Measurements from ENCODE around the gene RBL2.

Gene RBL2

GRCh38 chr16:53465606-53466280, 31.5 kb downstream of the RBL2 start:
- Histone ChIP-seq H2AFZ (ENCODE audit: low read length) (no peak overlapping the region), H4K20me1 (ENCODE audit: insufficient read depth, low read length, poor library complexity, severe bottlenecking) (peaks cover 21% of the 10 kb centered on the region), H3K9me3 (ENCODE audit: insufficient read depth, low read depth, low read length) (no peaks in the 10 kb centered on the region), H3K27me3 (ENCODE audit: insufficient read depth, low read length, poor library complexity, severe bottlenecking) (no peaks in the 10 kb centered on the region), H3K4me2 (ENCODE audit: low read depth, low read length, poor library complexity, severe bottlenecking) (no peak overlapping the region), H3F3A (ENCODE audit: low read depth) (no peaks in the 10 kb centered on the region), H3K79me2 (ENCODE audit: insufficient read depth, low read length) (no peaks in the 10 kb centered on the region), H3K4me3 (ENCODE audit: low read length, poor library complexity, severe bottlenecking) (no peak overlapping the region), H3K4me1 (ENCODE audit: insufficient read depth, low read length, poor library complexity, severe bottlenecking) (no peaks in the 10 kb centered on the region), H3K9ac (ENCODE audit: low read depth, low read length, poor library complexity, severe bottlenecking) (no peak overlapping the region), H3K36me3 (ENCODE audit: insufficient read depth, low read length) (peaks cover 54% of the 10 kb centered on the region), H3K9me2 (replicated peaks; ENCODE audit: low read depth, low read length) (no peaks in the 10 kb centered on the region)
- no peak for TF ChIP-seq EZH2phosphoT487 (IDR thresholded peaks at IDR 0.05; ENCODE audit: borderline replicate concordance)
- no peak for TF ChIP-seq CTCF (conservative IDR thresholded peaks at IDR 0.05; ENCODE audit: low read length)

DNA sequence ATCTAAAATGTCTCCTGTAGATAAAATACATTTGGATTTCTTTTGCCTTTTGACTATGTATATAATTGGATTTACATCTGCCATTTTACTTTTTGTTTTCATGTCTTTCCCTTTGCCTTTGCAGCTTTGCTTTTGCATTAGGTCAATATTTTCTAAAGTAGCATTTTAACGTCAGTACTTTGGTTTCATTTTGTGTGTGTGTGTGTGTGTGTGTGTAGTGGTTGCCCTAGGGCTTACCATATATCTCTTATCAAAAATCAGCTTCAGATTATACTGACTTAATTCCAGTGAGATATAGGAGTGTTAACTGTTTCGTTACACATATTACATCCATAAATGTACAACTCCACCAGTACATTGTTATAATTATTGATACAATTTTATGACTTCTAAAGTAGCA, 42.6 kb downstream of the RBL2 start:
- TF ChIP-seq CTCF (conservative IDR thresholded peaks at IDR 0.05; ENCODE audit: low read length) (no peak), EZH2phosphoT487 (IDR thresholded peaks at IDR 0.05; ENCODE audit: borderline replicate concordance) (no peak)
- Histone ChIP-seq H3K4me3 (ENCODE audit: low read length, poor library complexity, severe bottlenecking) (no peak overlapping the region), H3K9ac (ENCODE audit: low read depth, low read length, poor library complexity, severe bottlenecking) (no peak overlapping the region), H3F3A (ENCODE audit: low read depth) (no peaks in the 10 kb centered on the region), H3K27me3 (ENCODE audit: insufficient read depth, low read length, poor library complexity, severe bottlenecking) (no peaks in the 10 kb centered on the region), H4K20me1 (ENCODE audit: insufficient read depth, low read length, poor library complexity, severe bottlenecking) (peaks cover 2% of the 10 kb centered on the region), H3K4me1 (ENCODE audit: insufficient read depth, low read length, poor library complexity, severe bottlenecking) (no peaks in the 10 kb centered on the region), H3K4me2 (ENCODE audit: low read depth, low read length, poor library complexity, severe bottlenecking) (no peak overlapping the region), H3K9me2 (replicated peaks; ENCODE audit: low read depth, low read length) (no peaks in the 10 kb centered on the region), H3K9me3 (ENCODE audit: insufficient read depth, low read depth, low read length) (no peaks in the 10 kb centered on the region), H3K36me3 (ENCODE audit: insufficient read depth, low read length) (peaks cover 65% of the 10 kb centered on the region), H2AFZ (ENCODE audit: low read length) (no peak overlapping the region), H3K79me2 (ENCODE audit: insufficient read depth, low read length) (no peaks in the 10 kb centered on the region)

DNA sequence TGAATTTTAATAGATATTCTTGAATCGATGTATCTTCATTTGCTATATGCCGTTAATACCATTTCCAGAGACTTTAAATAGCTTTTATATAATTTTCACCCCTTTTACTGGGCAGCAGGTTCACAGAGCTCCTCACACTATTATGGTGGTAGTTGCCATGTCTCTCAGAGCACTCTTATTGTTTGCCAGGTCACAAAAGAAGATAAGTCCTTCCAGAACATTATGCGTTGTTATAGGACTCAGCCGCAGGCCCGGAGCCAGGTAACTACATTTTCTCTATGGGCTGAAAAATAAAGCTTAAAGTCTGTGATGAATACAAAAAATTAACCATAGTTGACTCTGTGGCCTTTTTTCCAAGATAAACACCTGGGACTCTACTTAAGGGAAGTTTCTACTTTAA, 44.7 kb downstream of the RBL2 start:
- no peak overlapping the region for H2AFZ ChIP-seq (ENCODE audit: low read length)
- H3K27me3 ChIP-seq (ENCODE audit: insufficient read depth, low read length, poor library complexity, severe bottlenecking) = no peaks in the 10 kb centered on the region
- no peaks in the 10 kb centered on the region for H4K20me1 ChIP-seq (ENCODE audit: insufficient read depth, low read length, poor library complexity, severe bottlenecking)
- no peak overlapping the region for H3K4me2 ChIP-seq (ENCODE audit: low read depth, low read length, poor library complexity, severe bottlenecking)
- no peak for TF ChIP-seq EZH2phosphoT487 (IDR thresholded peaks at IDR 0.05; ENCODE audit: borderline replicate concordance)
- TF ChIP-seq CTCF (conservative IDR thresholded peaks at IDR 0.05; ENCODE audit: low read length) = no peak
- H3K79me2 ChIP-seq (ENCODE audit: insufficient read depth, low read length) = no peaks in the 10 kb centered on the region
- no peaks in the 10 kb centered on the region for H3K4me1 ChIP-seq (ENCODE audit: insufficient read depth, low read length, poor library complexity, severe bottlenecking)
- H3K4me3 ChIP-seq (ENCODE audit: low read length, poor library complexity, severe bottlenecking) = no peak overlapping the region
- no peaks in the 10 kb centered on the region for H3K9me2 ChIP-seq (replicated peaks; ENCODE audit: low read depth, low read length)
- no peak overlapping the region for H3K9ac ChIP-seq (ENCODE audit: low read depth, low read length, poor library complexity, severe bottlenecking)
- no peaks in the 10 kb centered on the region for H3K9me3 ChIP-seq (ENCODE audit: insufficient read depth, low read depth, low read length)
- no peaks in the 10 kb centered on the region for H3F3A ChIP-seq (ENCODE audit: low read depth)
- peaks cover 66% of the 10 kb centered on the region for H3K36me3 ChIP-seq (ENCODE audit: insufficient read depth, low read length)

Measured in Loucy (cell line).